Hematopoietic multipotent progenitor cell treated with erythropoietin and hydrocortisone succinate and interleukin-3 and kit ligand, for 8 days (in vitro differentiated cells): Measurements from ENCODE around the gene TNC.
"Not testable (repeated sequence)": the region's sequence is repeated elsewhere in the genome, so short reads cannot be mapped to it uniquely, and the experiment has no call there.

Source experiments
- DNase-seq: peaks from one replicate; pipeline ENCODE4 v3.0.0-alpha.2; 2015

Gene TNC

DNA sequence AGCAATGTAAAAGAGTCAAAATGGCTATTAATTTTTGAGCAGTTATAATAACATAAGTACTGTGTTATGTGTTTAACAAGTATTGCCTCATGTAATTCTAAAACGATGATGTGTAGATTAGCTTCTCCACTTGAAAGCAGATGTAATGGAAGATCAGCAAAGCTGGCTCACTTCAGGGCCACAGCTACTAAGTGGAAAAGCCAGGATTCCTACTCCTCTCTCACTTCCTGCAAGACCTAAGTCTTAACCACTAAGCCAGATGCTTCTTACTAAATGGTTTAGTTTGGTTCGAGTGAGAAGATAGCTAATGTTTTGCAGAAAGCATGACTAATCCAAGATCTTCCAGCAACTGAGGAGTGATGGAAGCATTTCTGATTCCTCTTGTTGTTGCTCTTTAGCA, 15.7 kb upstream of the TNC start:
- DNase-seq, result no peak

DNA sequence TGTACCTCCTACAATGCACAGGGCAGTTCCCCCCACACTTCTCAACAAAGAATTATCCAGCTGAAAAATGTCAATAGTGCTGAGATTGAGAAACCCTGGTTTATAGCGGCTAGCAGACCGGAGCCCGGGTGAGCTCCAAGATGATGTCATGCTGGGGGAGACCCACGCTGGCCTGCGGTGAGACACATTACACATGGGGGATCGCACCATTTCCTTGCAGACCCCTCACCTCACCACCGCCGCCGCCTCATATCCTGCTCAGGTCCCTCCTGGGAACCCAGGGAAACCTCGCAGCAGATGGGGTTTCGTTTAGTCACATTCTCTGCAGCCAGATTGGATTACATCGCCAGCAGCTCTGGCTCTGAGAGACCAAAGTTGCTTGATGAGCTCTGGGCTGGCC, 14.7 kb upstream of the TNC start:
- no peak for DNase-seq

DNA sequence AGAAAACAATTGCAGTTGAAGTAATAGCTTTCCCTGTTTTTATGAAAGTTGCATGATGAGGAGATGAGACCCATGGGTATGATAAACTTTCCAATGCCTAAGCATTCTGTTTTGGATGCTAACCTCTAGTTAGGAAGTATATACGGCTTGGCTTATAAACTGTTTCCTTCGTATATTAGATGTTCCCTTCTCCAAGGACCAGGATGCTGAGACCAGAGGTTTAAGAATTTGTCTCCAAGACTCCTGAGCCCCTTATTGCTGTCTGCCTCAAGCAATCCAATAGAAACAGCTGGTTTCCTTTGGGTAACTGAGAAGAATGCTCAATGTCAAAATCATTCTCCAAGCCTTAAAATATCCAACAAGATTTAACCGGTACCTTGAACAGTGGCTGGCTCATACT, 12.2 kb upstream of the TNC start:
- DNase-seq, result no peak

DNA sequence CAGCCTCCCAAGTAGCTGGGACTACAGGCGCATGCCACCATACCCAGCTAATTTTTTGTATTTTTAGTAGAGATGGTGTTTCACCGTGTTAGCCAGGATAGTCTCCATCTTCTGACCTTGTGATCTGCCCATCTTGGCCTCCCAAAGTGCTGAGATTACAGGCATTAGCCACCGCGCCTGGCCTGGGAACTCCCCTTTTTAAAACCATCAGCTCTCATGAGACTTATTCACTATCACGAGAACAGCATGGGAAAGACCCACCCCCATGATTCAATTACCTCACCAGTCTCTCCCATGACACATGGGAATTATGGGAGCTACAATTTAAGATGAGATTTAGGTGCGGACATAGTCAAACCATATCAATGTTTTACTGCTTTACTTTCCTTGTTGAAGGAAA, 10.8 kb upstream of the TNC start:
- not testable (repeated sequence) for DNase-seq

DNA sequence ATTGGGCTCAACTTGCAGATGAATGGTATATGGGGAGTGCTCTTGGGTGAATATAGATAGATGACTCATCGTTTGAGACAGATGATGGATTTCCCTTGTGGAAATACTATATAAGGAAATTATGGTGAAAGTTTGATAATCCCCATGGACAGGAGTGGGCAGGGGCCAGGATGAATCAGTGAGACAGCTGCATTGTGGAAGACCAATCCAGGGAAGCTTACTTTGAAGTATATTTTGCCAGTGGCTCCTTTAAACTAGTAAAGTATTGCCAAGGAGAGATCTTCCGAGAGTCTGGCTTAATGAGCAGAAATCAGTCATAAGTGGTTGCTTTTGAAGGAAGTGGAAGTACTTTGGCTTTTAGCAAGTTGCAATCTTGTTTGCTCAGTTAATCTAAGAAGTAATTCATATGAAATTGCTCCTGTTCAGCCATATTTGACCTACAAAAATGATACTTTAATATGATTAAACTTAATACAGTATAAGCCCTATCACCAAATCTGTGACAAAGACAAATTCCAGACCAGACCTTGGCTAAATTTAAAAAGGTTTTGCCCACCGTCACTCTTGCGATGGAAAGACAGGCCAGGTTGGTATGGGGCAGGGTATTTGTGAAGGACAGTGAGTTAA, 9.3 kb upstream of the TNC start:
- no peak for DNase-seq

DNA sequence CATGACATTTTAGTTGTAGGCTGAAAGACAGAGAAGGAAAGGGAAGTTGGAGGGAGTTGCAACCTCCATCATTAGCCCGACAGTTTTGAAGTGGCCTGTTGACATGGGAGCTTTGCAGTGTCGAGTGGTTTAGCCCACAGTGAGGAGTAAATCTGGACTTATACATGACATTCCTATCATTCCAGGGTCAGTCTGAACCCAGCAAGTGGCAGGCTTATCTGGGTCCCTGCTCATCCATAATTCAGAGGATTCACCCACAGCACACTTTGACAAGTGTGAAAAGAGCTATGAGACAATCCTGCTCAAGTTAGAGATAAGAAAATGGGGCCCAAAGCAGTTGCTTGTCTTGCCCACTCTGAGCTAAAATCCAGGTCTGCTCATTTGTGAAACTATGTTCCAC, 8.4 kb upstream of the TNC start:
- DNase-seq, result no peak

DNA sequence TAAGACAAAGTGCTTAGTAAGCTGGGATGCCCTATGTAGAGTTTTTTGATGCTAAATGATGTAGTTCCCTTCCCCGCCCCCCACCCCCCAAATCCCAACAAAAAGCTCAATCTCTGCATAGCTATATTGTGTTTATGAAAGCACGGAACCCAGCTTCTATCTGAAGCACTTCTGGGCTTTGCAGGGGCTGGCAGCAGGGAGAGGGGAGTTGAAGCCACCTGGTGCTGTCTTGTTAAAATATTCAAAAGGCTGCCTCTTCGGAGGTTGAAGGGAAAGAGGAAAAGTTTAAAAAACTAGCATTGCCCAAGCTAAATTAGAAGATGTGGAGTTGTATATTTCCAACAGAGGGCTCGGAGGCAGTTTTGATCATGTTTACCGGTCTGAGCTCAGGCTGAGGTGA, 5.0 kb upstream of the TNC start:
- DNase-seq, result no peak

DNA sequence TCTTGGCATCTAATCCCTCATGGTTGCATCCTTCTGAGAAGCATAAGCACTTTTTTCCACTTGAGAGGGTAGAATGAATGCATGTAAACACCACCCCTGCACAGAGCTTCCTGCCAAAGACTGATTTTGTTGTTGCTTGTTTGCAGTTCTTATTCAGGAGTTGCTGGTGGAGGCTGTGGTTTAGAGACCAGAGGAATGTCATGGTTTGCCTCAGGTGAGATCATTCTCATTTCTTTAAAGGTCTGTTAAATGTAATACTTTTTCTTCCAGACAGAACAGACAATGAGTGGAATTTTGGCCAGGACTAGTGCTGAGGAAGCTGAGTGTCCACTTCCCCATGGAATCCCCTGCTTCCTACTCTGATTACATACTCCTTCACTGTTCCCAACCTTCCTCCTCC, 3.2 kb upstream of the TNC start:
- no peak for DNase-seq

DNA sequence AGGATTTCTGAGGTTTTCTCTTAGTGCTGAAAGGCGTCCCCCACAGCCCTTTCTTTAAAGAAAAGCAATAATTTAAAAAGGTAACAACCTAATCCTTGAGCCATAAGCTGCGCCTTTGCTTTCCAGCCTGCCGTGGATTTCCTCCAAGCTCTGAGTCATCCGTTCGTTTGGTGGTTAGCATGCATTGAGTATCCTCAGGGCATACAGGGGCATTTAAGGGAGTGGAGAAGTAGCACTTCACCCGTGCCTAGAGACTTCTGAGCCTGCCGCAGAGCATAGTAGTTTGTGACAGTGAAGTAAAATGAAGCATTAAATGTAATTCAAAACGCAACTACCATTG, 892 bp upstream of the TNC start:
- DNase-seq, result no peak

DNA sequence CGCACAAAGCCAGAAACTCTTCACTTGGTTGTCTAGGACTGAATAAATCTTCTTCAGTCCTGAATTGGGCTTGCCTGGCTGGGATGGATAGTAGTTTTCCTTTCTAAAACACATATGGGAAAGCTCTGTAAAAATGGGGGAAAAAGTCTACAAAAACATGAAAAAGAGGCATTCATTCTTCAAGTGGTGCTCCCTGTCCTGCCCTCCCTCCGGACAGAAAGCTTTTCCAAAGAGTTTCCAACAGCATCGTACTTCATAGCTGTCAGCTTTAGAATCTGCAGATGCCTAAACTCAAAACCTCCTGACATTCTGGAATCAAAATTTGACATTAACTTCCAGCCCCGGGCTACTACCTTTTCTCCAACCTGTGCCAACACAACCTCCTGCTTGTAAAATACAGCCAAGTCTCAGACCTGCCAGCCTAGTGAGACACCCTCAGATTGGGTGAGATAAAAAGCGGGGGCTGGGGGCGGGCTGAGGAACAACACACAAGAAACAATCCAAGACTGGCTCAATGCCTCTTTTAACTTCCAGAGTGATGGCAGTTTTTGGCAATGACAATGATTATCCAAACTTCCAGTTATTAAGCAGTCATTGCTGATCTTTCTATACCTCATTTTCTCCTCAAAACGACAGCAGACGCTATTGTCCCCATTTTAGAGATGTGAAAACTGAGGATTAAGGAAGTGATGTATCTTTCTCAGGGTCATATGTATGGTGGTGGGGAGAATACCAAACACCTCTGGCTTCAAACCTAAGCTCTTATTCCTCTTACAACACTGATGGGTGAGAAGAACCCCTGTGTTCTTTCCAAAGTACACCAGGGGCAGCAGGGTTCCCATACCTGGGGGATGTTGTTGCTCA, 1.3 kb downstream of the TNC start:
- DNase-seq, result no peak

DNA sequence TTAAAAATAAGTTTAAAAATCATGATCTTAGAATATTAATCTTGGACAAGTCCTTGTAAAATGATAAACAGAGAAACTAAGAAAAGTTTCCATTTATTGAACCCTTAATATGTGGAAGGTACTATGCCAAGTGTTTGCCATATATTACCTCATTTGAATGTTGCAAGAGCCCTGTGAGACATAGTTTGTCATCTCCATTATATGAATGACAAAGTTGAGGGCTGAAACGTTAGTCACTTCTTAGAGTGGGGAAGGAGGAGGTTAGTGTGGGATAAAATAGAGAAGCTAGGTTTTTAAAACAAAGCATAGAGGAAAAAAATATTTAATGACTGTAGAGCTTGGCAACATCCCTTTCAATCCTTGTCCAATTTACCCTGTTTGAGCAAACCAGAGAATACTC, 2.0 kb downstream of the TNC start:
- no peak for DNase-seq

DNA sequence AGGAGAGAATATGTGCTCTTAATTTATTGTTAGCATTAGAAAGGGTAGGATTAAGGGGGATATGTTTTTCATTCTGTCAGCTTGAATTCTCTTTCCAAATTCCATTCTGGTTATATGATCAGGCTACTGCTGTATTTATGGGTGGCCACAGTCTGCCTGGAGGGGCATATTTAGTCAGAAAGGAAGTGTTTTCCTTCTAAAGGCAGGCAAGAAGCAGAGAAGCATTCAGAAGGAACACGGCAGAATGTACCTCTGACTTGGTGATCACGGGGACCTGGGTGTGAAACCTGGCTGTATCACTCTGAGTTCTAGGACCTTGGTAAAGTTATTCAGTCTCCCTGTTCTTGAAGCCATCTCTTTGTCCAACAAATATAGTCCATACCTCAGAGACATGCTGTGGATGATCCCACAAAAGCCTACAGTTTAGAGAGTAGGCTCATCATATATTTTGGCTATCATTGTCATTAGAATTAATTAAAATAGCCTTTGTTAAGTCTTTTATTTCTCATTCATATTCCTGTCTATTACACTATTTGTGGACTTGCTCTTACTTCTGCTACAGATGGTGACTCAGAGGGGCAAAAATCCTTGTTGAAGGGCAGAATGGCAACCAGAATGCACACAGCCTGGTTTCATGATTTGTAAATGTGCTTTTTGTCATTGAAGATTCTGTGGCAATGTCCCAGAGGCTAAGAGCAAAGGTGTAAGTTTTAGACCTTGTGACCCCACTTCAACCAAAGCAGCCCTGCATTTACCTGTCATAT, 2.7 kb downstream of the TNC start:
- DNase-seq, result no peak

DNA sequence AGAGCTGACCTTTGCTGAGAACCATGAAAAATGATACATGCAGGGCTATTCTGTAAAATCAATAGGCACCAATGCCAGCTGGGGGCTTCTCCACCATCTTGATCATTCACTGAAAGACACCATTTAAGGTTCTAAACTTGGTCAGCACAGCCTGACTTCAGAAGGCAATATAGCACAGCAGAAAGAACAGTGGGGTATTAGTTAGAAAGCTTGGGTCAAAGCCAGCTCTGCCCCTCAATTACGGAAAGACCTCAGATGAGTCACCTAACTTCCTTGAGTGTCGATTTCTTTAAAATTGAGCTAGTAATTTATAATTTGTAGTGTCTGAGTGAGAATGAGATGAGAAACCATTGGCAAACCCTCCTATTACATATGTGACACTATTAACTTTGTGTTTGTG, 3.4 kb downstream of the TNC start:
- DNase-seq, result no peak

DNA sequence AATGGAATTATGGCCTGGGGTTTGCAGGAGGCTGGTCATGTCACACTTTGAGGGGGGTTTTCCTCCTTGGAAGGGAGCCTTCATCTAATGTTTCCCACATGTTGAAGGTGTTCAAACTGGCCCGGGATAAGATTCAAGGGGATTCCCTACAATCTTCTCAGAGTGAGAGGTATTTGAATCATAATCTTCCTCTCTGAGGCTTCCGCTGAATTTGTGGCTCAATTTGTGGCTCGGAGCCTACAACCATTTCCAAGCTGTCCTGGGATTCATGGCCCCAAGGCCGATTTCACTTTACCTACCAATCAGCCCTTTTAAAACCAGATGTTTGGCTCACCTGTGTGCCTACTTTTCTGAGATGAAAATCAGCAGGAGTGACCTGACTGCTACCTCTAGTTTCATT, 3.9 kb downstream of the TNC start:
- no peak for DNase-seq

DNA sequence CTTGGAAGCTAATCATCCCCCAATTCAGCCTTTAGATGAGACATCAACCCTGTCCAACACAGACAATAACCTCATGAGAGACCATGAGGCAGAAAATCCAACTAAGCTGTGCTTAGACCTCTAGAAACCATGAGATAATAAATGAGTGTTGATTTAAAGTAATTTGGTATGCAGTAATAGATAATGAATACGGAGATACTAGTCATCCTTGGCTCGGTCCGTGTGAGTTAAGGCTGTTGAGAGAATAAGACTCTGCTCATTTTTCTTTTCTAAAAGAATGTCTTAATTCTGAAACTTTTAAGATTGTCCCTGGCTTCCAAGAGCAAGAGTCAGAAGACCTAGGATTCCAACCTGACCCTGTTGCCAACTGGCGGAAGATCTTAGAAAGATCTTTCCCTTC, 6.1 kb downstream of the TNC start:
- no peak for DNase-seq

DNA sequence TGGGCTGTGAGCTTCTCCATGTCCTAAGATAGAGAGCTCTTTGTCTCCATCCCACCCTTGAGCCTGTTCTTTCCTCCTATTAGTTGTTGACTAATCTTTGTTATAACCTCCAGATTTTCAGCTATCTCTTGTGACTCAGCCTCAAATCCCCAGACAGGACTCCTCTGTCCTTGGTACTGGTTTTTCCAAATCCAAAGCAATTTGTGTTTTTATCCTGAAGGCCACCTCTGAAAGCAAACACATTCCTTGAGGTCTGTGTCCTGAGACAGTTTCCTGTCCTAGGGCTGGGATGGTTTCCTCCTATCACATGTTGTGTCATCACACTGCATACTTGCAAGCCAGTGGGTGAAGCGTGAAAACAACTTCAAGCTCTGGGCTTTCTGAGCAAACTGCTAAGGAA, 8.5 kb downstream of the TNC start:
- DNase-seq, result no peak

DNA sequence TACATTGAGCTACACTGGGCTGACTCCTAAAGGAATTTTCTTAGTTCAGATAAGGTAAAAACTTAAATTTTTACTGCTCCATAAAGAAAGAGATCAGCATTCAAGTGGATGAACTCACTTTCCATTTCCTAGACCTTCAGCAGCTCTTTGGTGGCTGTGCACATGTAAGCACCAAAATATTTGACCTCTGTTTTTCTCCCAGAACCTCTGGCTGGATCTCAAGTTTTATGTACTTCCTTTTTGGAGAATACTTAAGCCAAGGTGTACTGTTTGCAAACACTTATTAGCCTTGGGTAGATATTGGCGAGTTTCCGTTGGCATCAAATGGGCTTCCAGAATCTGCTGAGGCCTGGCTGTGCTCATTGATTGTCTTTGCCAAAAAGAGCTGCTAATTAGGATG, 10.3 kb downstream of the TNC start:
- DNase-seq, result no peak

DNA sequence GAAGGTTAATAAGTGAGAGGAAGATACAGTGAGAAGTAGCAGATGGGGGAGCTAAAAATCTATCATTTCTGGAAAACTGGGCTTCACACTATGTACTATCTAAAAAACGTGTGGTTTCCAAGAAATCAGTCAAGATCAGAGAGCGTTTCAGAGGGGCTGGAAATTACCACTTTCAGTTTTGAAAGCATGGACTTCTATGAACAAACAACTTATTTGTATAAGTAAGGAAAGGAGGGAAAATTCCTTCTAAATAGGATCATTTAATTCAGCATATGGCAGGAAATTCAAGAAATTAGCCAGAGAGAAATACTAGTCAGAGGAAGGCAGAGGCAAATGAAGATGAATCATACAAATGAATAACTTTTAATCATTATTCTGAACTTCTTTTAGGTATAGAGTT, 11.3 kb downstream of the TNC start:
- DNase-seq, result no peak

DNA sequence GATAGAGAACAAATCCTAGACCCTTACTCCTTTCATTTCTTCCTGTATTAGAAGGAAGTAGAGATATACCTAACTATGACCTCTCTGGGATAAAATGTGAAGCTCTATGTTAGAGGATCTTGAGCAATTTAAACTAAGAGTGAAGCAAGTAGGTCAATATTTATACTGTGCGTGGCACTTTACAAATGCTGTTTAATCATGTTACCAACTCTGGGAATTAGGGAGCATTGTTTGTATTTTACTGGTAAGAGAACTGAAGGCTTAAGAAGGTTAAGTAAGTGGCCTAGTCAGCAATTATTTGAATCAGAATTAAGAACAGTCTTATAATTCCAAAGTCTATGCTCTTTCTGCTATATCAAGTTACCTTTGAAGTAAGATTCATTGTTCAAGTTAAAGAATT, 12.0 kb downstream of the TNC start:
- DNase-seq, result no peak

DNA sequence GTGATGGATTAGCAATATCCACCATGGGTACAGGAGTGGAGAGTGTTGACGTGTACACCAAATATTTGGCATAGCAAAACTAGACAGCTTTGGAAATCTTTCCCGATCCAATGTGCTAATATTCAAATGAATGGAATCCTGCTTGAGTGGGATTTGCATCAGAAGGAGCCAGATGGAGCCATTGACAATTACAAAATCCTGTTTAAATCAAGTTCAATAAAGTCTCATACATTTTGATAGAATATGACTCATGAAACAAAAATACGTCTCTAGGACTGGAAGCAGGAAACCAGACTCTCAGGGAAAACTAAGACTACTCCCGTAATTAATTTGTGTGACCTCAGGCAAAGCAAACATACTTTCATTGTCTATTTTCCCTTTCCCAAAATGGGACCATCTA, 13.0 kb downstream of the TNC start:
- no peak for DNase-seq

DNA sequence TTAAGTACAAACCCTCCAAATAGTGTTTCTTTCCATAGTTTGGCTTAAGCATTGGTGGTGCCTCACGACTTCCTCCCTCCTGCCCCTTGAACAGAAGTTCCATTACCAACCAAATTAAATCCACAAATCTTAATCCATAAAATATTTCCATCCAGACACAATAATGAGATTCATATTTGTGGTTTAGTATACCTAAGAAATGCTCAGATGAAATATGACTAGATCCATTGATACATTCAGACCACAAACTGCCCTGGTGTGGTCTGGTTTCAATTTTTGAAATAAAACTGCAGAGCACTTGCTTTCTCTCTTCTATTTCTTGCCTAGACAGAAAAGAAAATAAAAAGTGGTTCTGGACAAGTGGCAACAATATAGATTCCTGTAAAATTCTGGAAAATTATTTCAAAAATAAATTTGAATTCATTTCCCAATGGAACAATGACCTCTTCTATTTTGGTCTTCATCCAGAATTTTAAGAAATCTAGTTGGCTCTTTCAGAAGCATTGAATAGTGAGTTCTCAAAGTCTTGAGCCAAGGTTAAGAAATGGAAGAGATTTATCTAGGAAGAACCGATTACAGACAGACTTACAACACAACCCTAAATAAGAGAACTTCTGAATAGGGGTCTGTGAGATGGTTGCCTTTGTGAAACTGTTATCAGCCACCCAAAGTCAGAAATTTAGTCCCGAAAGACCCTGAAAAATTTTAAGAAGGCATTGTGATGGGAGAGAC, 14.0 kb downstream of the TNC start:
- DNase-seq, result no peak

DNA sequence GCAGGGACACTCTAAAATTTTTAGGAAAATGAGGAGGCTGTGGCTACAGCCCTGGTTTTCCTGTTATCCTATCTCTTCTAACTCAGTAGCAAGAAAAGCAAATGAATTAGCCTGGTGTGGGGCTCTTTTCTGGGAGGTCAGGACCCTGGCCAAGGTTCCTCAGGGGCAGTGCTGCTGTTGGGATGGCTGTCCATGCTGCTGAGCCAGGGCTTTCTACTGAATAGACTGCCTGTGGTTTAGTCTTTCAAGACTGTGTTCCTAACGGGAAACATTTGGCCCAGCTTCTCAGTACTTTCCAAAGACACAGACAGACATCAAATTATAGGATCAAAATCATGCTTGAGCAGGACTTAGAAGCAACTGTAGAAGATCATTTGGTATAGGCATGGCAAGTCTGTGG, 18.1 kb downstream of the TNC start:
- DNase-seq, result no peak

DNA sequence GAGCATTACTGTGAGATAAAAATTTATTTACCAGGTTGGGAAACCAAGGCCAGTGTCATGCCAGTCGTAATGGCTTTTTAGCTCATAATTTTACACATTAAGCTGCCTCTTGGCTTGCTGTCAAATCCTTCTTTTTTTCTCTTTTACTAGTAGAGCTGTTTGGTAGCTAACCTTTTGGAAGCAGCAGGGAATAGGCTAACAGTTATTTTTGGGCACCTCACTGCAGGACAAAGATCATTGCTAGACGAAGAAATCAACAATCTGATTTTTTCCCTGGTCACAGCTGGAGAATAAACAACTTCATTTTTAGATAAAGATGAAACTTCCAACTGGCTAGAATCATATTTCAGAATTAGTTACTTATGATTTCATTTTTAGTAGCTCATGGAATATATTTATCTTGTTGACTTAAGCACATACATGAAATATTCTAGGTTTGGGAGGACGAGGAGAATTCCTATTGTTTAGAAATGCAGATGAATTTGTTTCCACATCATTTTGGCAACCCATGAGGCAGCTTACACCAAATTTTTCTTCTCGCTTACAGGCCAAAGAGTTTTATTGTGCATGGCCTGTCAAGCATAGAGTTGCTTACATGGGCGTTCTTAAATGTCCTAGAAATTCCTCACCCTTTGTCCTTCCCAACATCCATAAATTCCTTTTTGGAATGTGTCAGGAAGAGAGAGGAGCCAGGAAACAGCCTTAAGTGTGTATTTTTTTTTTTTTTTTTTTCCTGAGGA, 19.6 kb downstream of the TNC start:
- no peak for DNase-seq
